ENCODE results near the gene PPP1R14C.

GRCh38 chr6:150153905-150154492 lies 11.2 kb downstream of the PPP1R14C start:
- TF ChIP-seq, protein P1, sequence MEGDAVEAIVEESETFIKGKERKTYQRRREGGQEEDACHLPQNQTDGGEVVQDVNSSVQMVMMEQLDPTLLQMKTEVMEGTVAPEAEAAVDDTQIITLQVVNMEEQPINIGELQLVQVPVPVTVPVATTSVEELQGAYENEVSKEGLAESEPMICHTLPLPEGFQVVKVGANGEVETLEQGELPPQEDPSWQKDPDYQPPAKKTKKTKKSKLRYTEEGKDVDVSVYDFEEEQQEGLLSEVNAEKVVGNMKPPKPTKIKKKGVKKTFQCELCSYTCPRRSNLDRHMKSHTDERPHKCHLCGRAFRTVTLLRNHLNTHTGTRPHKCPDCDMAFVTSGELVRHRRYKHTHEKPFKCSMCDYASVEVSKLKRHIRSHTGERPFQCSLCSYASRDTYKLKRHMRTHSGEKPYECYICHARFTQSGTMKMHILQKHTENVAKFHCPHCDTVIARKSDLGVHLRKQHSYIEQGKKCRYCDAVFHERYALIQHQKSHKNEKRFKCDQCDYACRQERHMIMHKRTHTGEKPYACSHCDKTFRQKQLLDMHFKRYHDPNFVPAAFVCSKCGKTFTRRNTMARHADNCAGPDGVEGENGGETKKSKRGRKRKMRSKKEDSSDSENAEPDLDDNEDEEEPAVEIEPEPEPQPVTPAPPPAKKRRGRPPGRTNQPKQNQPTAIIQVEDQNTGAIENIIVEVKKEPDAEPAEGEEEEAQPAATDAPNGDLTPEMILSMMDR (conservative IDR thresholded peaks at IDR 0.05; ENCODE audit: low read depth in 2 of 2), result no peak
- TF ChIP-seq POLR2AphosphoS5 (IDR thresholded peaks at IDR 0.05; ENCODE audit: low read depth) (no peak), ZNF331 (CRISPR knock-in tag; IDR thresholded peaks at IDR 0.05; ENCODE audit: low read depth) (no peak), EZH2 (IDR thresholded peaks at IDR 0.05; ENCODE audit: low read depth, unreplicated experiment) (no peak), EZH2phosphoT487 (IDR thresholded peaks at IDR 0.05; ENCODE audit: unreplicated experiment) (no peak), ZNF462 (CRISPR knock-in tag; IDR thresholded peaks at IDR 0.05) (no peak), JUNB (IDR thresholded peaks at IDR 0.05; ENCODE audit: unreplicated experiment) (no peak), CREB1 (CRISPR knock-in tag; IDR thresholded peaks at IDR 0.05; ENCODE audit: low read depth) (no peak)
- TF ChIP-seq, protein P2, sequence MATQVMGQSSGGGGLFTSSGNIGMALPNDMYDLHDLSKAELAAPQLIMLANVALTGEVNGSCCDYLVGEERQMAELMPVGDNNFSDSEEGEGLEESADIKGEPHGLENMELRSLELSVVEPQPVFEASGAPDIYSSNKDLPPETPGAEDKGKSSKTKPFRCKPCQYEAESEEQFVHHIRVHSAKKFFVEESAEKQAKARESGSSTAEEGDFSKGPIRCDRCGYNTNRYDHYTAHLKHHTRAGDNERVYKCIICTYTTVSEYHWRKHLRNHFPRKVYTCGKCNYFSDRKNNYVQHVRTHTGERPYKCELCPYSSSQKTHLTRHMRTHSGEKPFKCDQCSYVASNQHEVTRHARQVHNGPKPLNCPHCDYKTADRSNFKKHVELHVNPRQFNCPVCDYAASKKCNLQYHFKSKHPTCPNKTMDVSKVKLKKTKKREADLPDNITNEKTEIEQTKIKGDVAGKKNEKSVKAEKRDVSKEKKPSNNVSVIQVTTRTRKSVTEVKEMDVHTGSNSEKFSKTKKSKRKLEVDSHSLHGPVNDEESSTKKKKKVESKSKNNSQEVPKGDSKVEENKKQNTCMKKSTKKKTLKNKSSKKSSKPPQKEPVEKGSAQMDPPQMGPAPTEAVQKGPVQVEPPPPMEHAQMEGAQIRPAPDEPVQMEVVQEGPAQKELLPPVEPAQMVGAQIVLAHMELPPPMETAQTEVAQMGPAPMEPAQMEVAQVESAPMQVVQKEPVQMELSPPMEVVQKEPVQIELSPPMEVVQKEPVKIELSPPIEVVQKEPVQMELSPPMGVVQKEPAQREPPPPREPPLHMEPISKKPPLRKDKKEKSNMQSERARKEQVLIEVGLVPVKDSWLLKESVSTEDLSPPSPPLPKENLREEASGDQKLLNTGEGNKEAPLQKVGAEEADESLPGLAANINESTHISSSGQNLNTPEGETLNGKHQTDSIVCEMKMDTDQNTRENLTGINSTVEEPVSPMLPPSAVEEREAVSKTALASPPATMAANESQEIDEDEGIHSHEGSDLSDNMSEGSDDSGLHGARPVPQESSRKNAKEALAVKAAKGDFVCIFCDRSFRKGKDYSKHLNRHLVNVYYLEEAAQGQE (IDR thresholded peaks at IDR 0.05; ENCODE audit: unreplicated experiment), result no peak
